H1 (cell line): ENCODE data around the gene ENPP5. TPM values are rescaled to one million over a fixed set of nuclear protein-coding genes. Genes with fewer than 3 reads are reported as not detected.

ENCODE experiments used
- CTCF ChIA-PET: fragments of 300-600 bp; sonication (Branson Sonifier 250); formaldehyde crosslinking; loops from one replicate; lab custom pipeline; 2021; ENCODE audit not compliant: partially characterized antibody; lab: Charles Lee
- POLR2A ChIA-PET: fragments of 300-600 bp; sonication (Branson Sonifier 250); formaldehyde crosslinking; loops from one replicate; lab custom pipeline; 2021; ENCODE audit warnings: inconsistent platforms; ENCODE audit not compliant: partially characterized antibody; lab: Charles Lee
- DNase-seq, 2 experiments: peaks; one replicate each; pipeline versions ENCODE4 v3.0.0 to v3.0.0-alpha.2; 2010 to 2022; ENCODE audit warnings: low spot score in 2 of 2, low read depth in 1 of 2, mixed read lengths in 1 of 2
- FAIRE-seq: peaks from 2 replicates; lab custom pipeline; 2011; peaks lifted over from hg19 to GRCh38; lab: Jason Lieb, UNC
- H2AFZ ChIP-seq: 2 replicates; pipeline ENCODE4 v1.8.1; 2012; ENCODE audit warnings: low read length, inconsistent platforms
- H2AK5ac ChIP-seq: 2 replicates; pipeline ENCODE4 v1.6.1; 2013; ENCODE audit warnings: low read depth, low read length
- H2BK120ac ChIP-seq: replicated peaks from 2 replicates; pipeline ENCODE3; 2013; ENCODE audit warnings: low read depth, low read length, inconsistent platforms
- H2BK12ac ChIP-seq: 2 replicates; pipeline ENCODE4 v1.6.1; 2013; ENCODE audit warnings: low read depth, low read length
- H2BK15ac ChIP-seq: 2 replicates; pipeline ENCODE4 v1.6.1; 2013; ENCODE audit warnings: low read length
- H2BK20ac ChIP-seq: 2 replicates; pipeline ENCODE4 v1.6.1; 2013; ENCODE audit warnings: low read length
- H2BK5ac ChIP-seq: 2 replicates; pipeline ENCODE4 v1.6.1; 2013; ENCODE audit warnings: low read depth, low read length
- H3K14ac ChIP-seq: 2 replicates; pipeline ENCODE4 v1.6.1; 2013; ENCODE audit warnings: inconsistent platforms; ENCODE audit not compliant: insufficient read length
- H3K18ac ChIP-seq: 2 replicates; pipeline ENCODE4 v1.6.1; 2013; ENCODE audit warnings: low read length; ENCODE audit errors: extremely low read depth
- H3K23ac ChIP-seq: 2 replicates; pipeline ENCODE4 v1.6.1; 2013; ENCODE audit warnings: inconsistent platforms; ENCODE audit not compliant: insufficient read length
- H3K23me2 ChIP-seq: 2 replicates; pipeline ENCODE4 v1.6.1; 2013; ENCODE audit warnings: low read depth, low read length
- H3K27ac ChIP-seq: 2 replicates; pipeline ENCODE4 v1.6.1; 2011; ENCODE audit warnings: low read depth, low read length, inconsistent platforms
- H3K27me3 ChIP-seq, 4 experiments: replicated peaks in 1 of 4; 1 replicate in 1 of 4; 2 replicates in 3 of 4; pipeline versions ENCODE4 v1.6.1 to v1.8.1; 2011 to 2013; ENCODE audit warnings: low read length in 3 of 4, mild to moderate bottlenecking in 3 of 4, inconsistent platforms in 2 of 4, mixed read lengths in 2 of 4, moderate library complexity in 1 of 4; ENCODE audit not compliant: control insufficient read depth in 3 of 4, insufficient read depth in 3 of 4; ENCODE audit errors: extremely low read depth in 1 of 4
- H3K36me3 ChIP-seq, 4 experiments: 2 replicates each; pipeline versions ENCODE4 v1.6.1 to v1.8.1; 2011 to 2013; ENCODE audit warnings: mild to moderate bottlenecking in 4 of 4, low read length in 3 of 4, moderate library complexity in 2 of 4, control low read depth in 1 of 4, inconsistent platforms in 1 of 4; ENCODE audit not compliant: insufficient read depth in 4 of 4, control insufficient read depth in 2 of 4
- H3K4ac ChIP-seq: replicated peaks from 2 replicates; pipeline ENCODE3; 2013; ENCODE audit warnings: low read length, low read depth, mixed read lengths, inconsistent platforms; ENCODE audit not compliant: insufficient read length
- H3K4me1 ChIP-seq, 4 experiments: replicated peaks in 1 of 4; 1 replicate in 1 of 4; 2 replicates in 3 of 4; pipeline versions ENCODE4 v1.6.1 to v1.8.1; 2011 to 2013; ENCODE audit warnings: low read length in 3 of 4, inconsistent platforms in 2 of 4, mixed read lengths in 1 of 4; ENCODE audit not compliant: insufficient read depth in 4 of 4, control insufficient read depth in 3 of 4
- H3K4me2 ChIP-seq, 2 experiments: 2 replicates each; pipeline versions ENCODE4 v1.6.1 to v1.8.1; 2011 to 2013; ENCODE audit warnings: low read depth in 2 of 2, low read length in 2 of 2, control low read depth in 1 of 2, inconsistent platforms in 1 of 2, mild to moderate bottlenecking in 1 of 2; ENCODE audit not compliant: insufficient read depth in 1 of 2
- H3K4me3 ChIP-seq, 4 experiments: fragments of 200-600, 300-600 bp in 1 of 4; sonication (generic), shearing (Covaris generic), sonication (Bioruptor Twin) in 1 of 4; 2 replicates each; pipeline versions ENCODE4 v1.5.1 to v1.8.1; 2011 to 2016; ENCODE audit warnings: low read length in 4 of 4, low read depth in 3 of 4, control low read depth in 2 of 4, inconsistent platforms in 2 of 4, mild to moderate bottlenecking in 2 of 4, mixed read lengths in 1 of 4, moderate library complexity in 1 of 4; ENCODE audit not compliant: insufficient read depth in 2 of 4; ENCODE audit errors: extremely low read depth in 1 of 4
- H3K56ac ChIP-seq: replicated peaks from 2 replicates; pipeline ENCODE3; 2013; ENCODE audit warnings: low read depth, mild to moderate bottlenecking, mixed read lengths, low read length, inconsistent platforms; ENCODE audit not compliant: insufficient read length
- H3K79me1 ChIP-seq: 2 replicates; pipeline ENCODE4 v1.6.1; 2013; ENCODE audit warnings: low read depth, low read length, control low read depth
- H3K79me2 ChIP-seq, 2 experiments: 2 replicates each; pipeline versions ENCODE4 v1.6.1 to v1.8.1; 2012 to 2013; ENCODE audit warnings: low read length in 2 of 2, mild to moderate bottlenecking in 2 of 2, inconsistent platforms in 1 of 2; ENCODE audit not compliant: insufficient read depth in 2 of 2, control insufficient read depth in 1 of 2
- H3K9ac ChIP-seq, 4 experiments: replicated peaks in 1 of 4; 1 replicate in 1 of 4; 2 replicates in 3 of 4; pipeline versions ENCODE4 v1.6.1 to v1.8.1; 2011 to 2013; ENCODE audit warnings: low read depth in 3 of 4, low read length in 3 of 4, control low read depth in 2 of 4, mild to moderate bottlenecking in 2 of 4, moderate library complexity in 2 of 4, inconsistent platforms in 1 of 4; ENCODE audit errors: extremely low read depth in 1 of 4
- H3K9me3 ChIP-seq, 2 experiments: 2 replicates each; pipeline versions ENCODE4 v1.6.1 to v1.8.1; 2012 to 2013; ENCODE audit warnings: mild to moderate bottlenecking in 2 of 2, moderate library complexity in 2 of 2, control low read depth in 1 of 2, inconsistent platforms in 1 of 2, low read depth in 1 of 2, low read length in 1 of 2, mixed read lengths in 1 of 2; ENCODE audit not compliant: insufficient read depth in 2 of 2
- H4K20me1 ChIP-seq, 2 experiments: replicated peaks in 1 of 2; 2 replicates each; pipeline versions ENCODE3 to v1.8.1; 2011 to 2013; ENCODE audit warnings: inconsistent platforms in 2 of 2, low read length in 2 of 2, mild to moderate bottlenecking in 1 of 2; ENCODE audit not compliant: insufficient read depth in 2 of 2, control insufficient read depth in 1 of 2
- H4K5ac ChIP-seq: 2 replicates; pipeline ENCODE4 v1.6.1; 2013; ENCODE audit warnings: low read length, low read depth, mixed read lengths, inconsistent platforms; ENCODE audit not compliant: insufficient read length
- H4K8ac ChIP-seq: 2 replicates; pipeline ENCODE4 v1.8.0; 2013; ENCODE audit warnings: mild to moderate bottlenecking, moderate library complexity, low read length, inconsistent platforms; ENCODE audit not compliant: insufficient read depth; ENCODE audit errors: extremely low read depth
- H4K91ac ChIP-seq: replicated peaks from 2 replicates; pipeline ENCODE3; 2013; ENCODE audit warnings: low read length, mixed read lengths, inconsistent platforms; ENCODE audit not compliant: insufficient read length
- CHD2 ChIP-seq: IDR thresholded peaks from 2 replicates; pipeline ENCODE4 v1.6.1; 2012; ENCODE audit warnings: low read length, improper control_type of control experiment
- CREB1 ChIP-seq: IDR thresholded peaks from 2 replicates; pipeline ENCODE4 v1.6.1; 2012; ENCODE audit warnings: inconsistent platforms
- CTBP2 ChIP-seq: IDR thresholded peaks from 2 replicates; pipeline ENCODE4 v1.7.0; 2011; ENCODE audit warnings: borderline replicate concordance, mild to moderate bottlenecking, moderate library complexity, mixed read lengths, low read length; ENCODE audit not compliant: insufficient read depth, insufficient read length
- KDM1A ChIP-seq: fragments of 200-600, 300-600 bp; sonication (generic); IDR thresholded peaks from 2 replicates; pipeline ENCODE4 v1.7.1; 2016; ENCODE audit warnings: mild to moderate bottlenecking, low read length, borderline replicate concordance
- NRF1 ChIP-seq: IDR thresholded peaks from 2 replicates; pipeline ENCODE4 v1.6.1; 2011; ENCODE audit warnings: mild to moderate bottlenecking, low read depth, low read length, improper control_type of control experiment
- POLR2A ChIP-seq, 2 experiments: IDR thresholded peaks; 1 replicate in 1 of 2; 2 replicates in 1 of 2; pipeline ENCODE4 v1.6.1; 2011; ENCODE audit warnings: low read depth in 2 of 2, low read length in 2 of 2, mild to moderate bottlenecking in 2 of 2; ENCODE audit errors: control extremely low read depth in 1 of 2
- POLR2AphosphoS5 ChIP-seq: IDR thresholded peaks from 2 replicates; pipeline ENCODE4 v1.6.1; 2011; ENCODE audit warnings: low read depth, low read length
- SP1 ChIP-seq: IDR thresholded peaks from 2 replicates; pipeline ENCODE4 v1.6.1; 2011; ENCODE audit warnings: low read depth, low read length
- SP4 ChIP-seq: IDR thresholded peaks from 2 replicates; pipeline ENCODE4 v1.6.1; 2012; ENCODE audit warnings: low read length, inconsistent platforms
- SRF ChIP-seq: IDR thresholded peaks from 2 replicates; pipeline ENCODE4 v1.6.1; 2011; ENCODE audit warnings: mild to moderate bottlenecking, low read depth, low read length, moderate library complexity
- TEAD4 ChIP-seq: IDR thresholded peaks from 2 replicates; pipeline ENCODE4 v1.6.1; 2012; ENCODE audit warnings: low read depth, low read length, inconsistent platforms, mixed read lengths
- YY1 ChIP-seq: IDR thresholded peaks from 2 replicates; pipeline ENCODE4 v1.6.1; 2011; ENCODE audit warnings: low read depth, mild to moderate bottlenecking, low read length
- WGBS, 2 experiments: shearing (Covaris generic) in 1 of 2; methylation state at CpG; one replicate each; pipeline versions ENCODE4 v1.1.6 to v1.1.7; 2013 to 2015; ENCODE audit warnings: low lambda C conversion rate in 2 of 2, mixed read lengths in 2 of 2, inconsistent platforms in 1 of 2, low coverage in 1 of 2, missing lambda C conversion rate in 1 of 2; ENCODE audit not compliant: insufficient replicate concordance in 2 of 2, insufficient coverage in 1 of 2, insufficient read length in 1 of 2; ENCODE audit errors: extremely low coverage in 1 of 2, missing lambda C conversion rate in 1 of 2; 5-methylcytosine and 5-hydroxymethylcytosine counted together
- polyA plus RNA-seq, 7 experiments: library from polyadenylated mRNA; depleted of rRNA in 3 of 7; stranded (reverse) in 5 of 7; unstranded in 2 of 7; fragments of >200 nt in 5 of 7; fragments of 200-250 nt in 2 of 7; gene quantifications; 1 replicate in 5 of 7; 2 replicates in 1 of 7; 4 replicates in 1 of 7; pipeline versions ENCODE4 v1.2.1 to v1.2.3, GENCODE V29; 2011 to 2013; ENCODE audit warnings: missing spikeins in 2 of 7, mixed read lengths in 2 of 7
- total RNA-seq: library from RNA; stranded (reverse); fragmentation: NEBNext Ultra II Directional; extraction: Animal tissue kit (Norgen Biotek cat#: 25700); gene quantifications from 2 replicates; pipeline ENCODE4 v1.2.1, GENCODE V29; 2021

Gene ENPP5
- total and polyA plus RNA-seq, 2 of the 8 experiments (the other 6 are each of a cell fraction or from before 2014, with no cell fraction given) = 5.1 to 7.6 TPM

- Histone ChIP-seq H3K4me3 (no peak overlapping the region), H3K23me2 (no peaks in the 10 kb centered on the region), H3K4me1 (peaks cover 2 to 8% (median 3%) of the 10 kb centered on the region in 4 experiments; a peak in 3 of 7 replicates), H2BK120ac (no peak overlapping the region), H3K56ac (no peak overlapping the region), H3K9me3 (no peaks in the 10 kb centered on the region), H4K5ac (no peak overlapping the region), H3K4ac (no peak overlapping the region), H2AK5ac (no peak overlapping the region), H3K4me2 (no peak overlapping the region), H3K27me3 (no peaks in the 10 kb centered on the region), H3K36me3 (peaks cover 0 to 5% (median 0%) of the 10 kb centered on the region in 4 experiments; a peak in 3 of 8 replicates), H3K18ac (no peak overlapping the region), H4K91ac (no peak overlapping the region), H3K14ac (no peak overlapping the region), H3K79me1 (no peaks in the 10 kb centered on the region; the same call in 1 of the 2 replicates), H2BK5ac (no peak overlapping the region), H3K23ac (no peak overlapping the region), H2AFZ (no peak overlapping the region), H2BK15ac (no peak overlapping the region), H3K27ac (no peak overlapping the region), H2BK12ac (no peak overlapping the region), H4K8ac (no peak overlapping the region), H3K9ac (no peak overlapping the region), H4K20me1 (no peaks in the 10 kb centered on the region), H2BK20ac (no peak overlapping the region), H3K79me2 (peaks cover 0 to 11% of the 10 kb centered on the region in 2 experiments; a peak in 2 of 4 replicates)
- WGBS, 2 experiments = 85% methylated on average over 4 of the region's 4 CpGs; no CpG with 5 or more reads in 1 of the 2 experiments
- no peak for FAIRE-seq
- ChIA-PET CTCF (interaction anchor here (0.6 kb wide), 1 partner anchor 167 kb away, joined by 3 read pairs; no protein-coding TSS in a partner anchor), POLR2A (no interaction called here)
- DNase-seq = no peak
- no peak for TF ChIP-seq SP1
- TF ChIP-seq CTBP2 = no peak
- no peak for TF ChIP-seq CREB1
- no peak for TF ChIP-seq KDM1A
- TF ChIP-seq POLR2A (IDR thresholded peaks at IDR 0.05; ENCODE audit: control extremely low read depth in 1 of 2, low read depth in 2 of 2, low read length in 2 of 2) = no peak
- TF ChIP-seq NRF1 = no peak
- no peak for TF ChIP-seq TEAD4
- no peak for TF ChIP-seq YY1
- TF ChIP-seq CHD2 = no peak
- TF ChIP-seq POLR2AphosphoS5 = no peak
- TF ChIP-seq SRF = no peak
- TF ChIP-seq SP4 = no peak
Observed at GRCh38 chr6:46172176-46172575, 1.4 kb upstream of the ENPP5 start.
